ENCODE data around the gene TIAM2. TPM values are rescaled to one million over a fixed set of nuclear protein-coding genes. Genes with fewer than 3 reads are reported as not detected.
"Not testable (repeated sequence)": the region's sequence is repeated elsewhere in the genome, so short reads cannot be mapped to it uniquely, and the experiment has no call there.

The TIAM2 gene
- total RNA-seq, 2 experiments from 2014 or later = 4.4 to 5.3 TPM

- no peak for TF ChIP-seq CTCF (IDR thresholded peaks at IDR 0.05)
- POLR2A ChIA-PET = no interaction called here
- no peak overlapping the region for H3K27ac ChIP-seq (ENCODE audit: low read depth in 1 of 2, low read length in 2 of 2)
Measured at GRCh38 chr6:155014670-155015300, 19.7 kb downstream of the TIAM2 start.

DNA sequence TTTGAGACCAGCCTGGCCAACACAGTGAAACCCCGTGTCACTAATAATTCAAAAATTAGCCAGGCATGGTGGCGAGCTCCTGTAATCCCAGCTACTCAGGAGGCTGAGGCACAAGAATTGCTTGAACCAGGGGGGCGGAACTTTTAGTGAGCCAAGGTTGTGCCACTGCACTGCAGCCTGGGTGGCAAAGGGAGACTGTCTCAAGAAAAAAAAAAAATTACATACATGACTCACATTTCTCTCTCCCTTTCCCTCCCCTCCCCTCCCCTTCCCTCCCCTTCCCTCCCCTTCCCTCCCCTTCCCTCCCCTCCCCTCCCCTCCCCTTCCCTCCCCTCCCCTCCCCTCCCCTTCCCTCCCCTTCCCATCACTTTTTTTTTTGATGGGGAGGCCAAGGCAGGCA is 23.3 kb downstream of the TIAM2 start:
- POLR2A ChIA-PET; H3K27me3 ChIP-seq (ENCODE audit: control insufficient read depth in 1 of 2, insufficient read depth in 2 of 2, low read length in 2 of 2); H3K9me3 Mint-ChIP-seq; H3K27ac ChIP-seq (ENCODE audit: low read depth in 1 of 2, low read length in 2 of 2); H3K36me3 Mint-ChIP-seq (ENCODE audit: low read depth); H3K4me1 ChIP-seq (ENCODE audit: insufficient read depth, low read length); H3K36me3 ChIP-seq (ENCODE audit: insufficient read depth, low read length); ATAC-seq (ENCODE audit: poor library complexity); DNase-seq; H3K9me3 ChIP-seq (ENCODE audit: control insufficient read depth in 1 of 2, insufficient read depth in 1 of 2, low read length in 2 of 2); H3K4me3 Mint-ChIP-seq; H3K4me3 ChIP-seq (ENCODE audit: low read length); H3K27ac Mint-ChIP-seq; H3K27me3 Mint-ChIP-seq; H3K4me1 Mint-ChIP-seq (ENCODE audit: low read depth); CTCF ChIA-PET; intact Hi-C loops (cut with DNase I, micrococcal nuclease): not testable (repeated sequence)

More at GRCh38 chr6:155014670-155015300, 19.7 kb downstream of the TIAM2 start:
- no peak overlapping the region for H3K4me3 ChIP-seq (ENCODE audit: low read length)
- H3K36me3 ChIP-seq (ENCODE audit: insufficient read depth, low read length) = no peaks in the 10 kb centered on the region
- Mint-ChIP-seq H3K9me3 (no peaks in the 10 kb centered on the region), H3K27ac (no peak overlapping the region), H3K4me3 (no peak overlapping the region), H3K27me3 (no peaks in the 10 kb centered on the region), H3K36me3 (ENCODE audit: low read depth) (no peaks in the 10 kb centered on the region), H3K4me1 (ENCODE audit: low read depth) (no peaks in the 10 kb centered on the region)
- DNase-seq (no peak), ATAC-seq (ENCODE audit: poor library complexity) (no peak)
- H3K9me3 ChIP-seq (ENCODE audit: control insufficient read depth in 1 of 2, insufficient read depth in 1 of 2, low read length in 2 of 2) = no peaks in the 10 kb centered on the region
- CTCF ChIA-PET = no interaction called here
- H3K4me1 ChIP-seq (ENCODE audit: insufficient read depth, low read length) = no peaks in the 10 kb centered on the region
- no peaks in the 10 kb centered on the region for H3K27me3 ChIP-seq (ENCODE audit: control insufficient read depth in 1 of 2, insufficient read depth in 2 of 2, low read length in 2 of 2)
- intact Hi-C loops (cut with DNase I, micrococcal nuclease) = no loop called here

DNA sequence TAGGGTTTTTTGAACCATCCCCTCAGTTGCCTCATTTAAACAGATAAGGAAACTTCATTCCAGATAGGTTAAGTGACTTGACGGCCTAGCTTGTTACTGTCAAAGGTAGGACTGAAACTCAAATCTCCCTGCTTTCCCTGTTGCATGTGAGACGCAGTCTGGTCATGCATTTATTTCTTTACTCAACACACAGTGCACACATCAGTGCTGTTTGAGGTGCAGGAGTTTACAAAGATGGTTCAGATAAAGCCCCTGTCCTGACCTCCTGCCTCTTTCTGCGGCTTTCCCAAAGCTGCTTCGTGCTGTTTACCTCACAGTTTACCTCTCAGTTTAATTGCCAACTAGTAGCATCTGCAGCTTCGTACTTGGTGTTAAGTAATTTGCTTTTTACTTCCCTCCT is 26.6 kb downstream of the TIAM2 start:
- Histone ChIP-seq H3K27me3 (ENCODE audit: control insufficient read depth in 1 of 2, insufficient read depth in 2 of 2, low read length in 2 of 2) (no peaks in the 10 kb centered on the region), H3K4me3 (ENCODE audit: low read length) (no peak overlapping the region), H3K4me1 (ENCODE audit: insufficient read depth, low read length) (no peaks in the 10 kb centered on the region), H3K36me3 (ENCODE audit: insufficient read depth, low read length) (no peaks in the 10 kb centered on the region), H3K9me3 (ENCODE audit: control insufficient read depth in 1 of 2, insufficient read depth in 1 of 2, low read length in 2 of 2) (no peaks in the 10 kb centered on the region), H3K27ac (ENCODE audit: low read depth in 1 of 2, low read length in 2 of 2) (no peak overlapping the region)
- POLR2A ChIA-PET = no interaction called here
- Mint-ChIP-seq H3K36me3 (ENCODE audit: low read depth) (no peaks in the 10 kb centered on the region), H3K4me3 (no peak overlapping the region), H3K4me1 (ENCODE audit: low read depth) (no peaks in the 10 kb centered on the region), H3K27ac (no peak overlapping the region), H3K9me3 (no peaks in the 10 kb centered on the region), H3K27me3 (no peaks in the 10 kb centered on the region)
- no peak for TF ChIP-seq CTCF (IDR thresholded peaks at IDR 0.05)
- ATAC-seq (ENCODE audit: poor library complexity) = no peak
- CTCF ChIA-PET = interaction anchor here (0.6 kb wide), 1 partner anchor 48 kb away, joined by 4 read pairs; no protein-coding TSS in a partner anchor
- intact Hi-C loops (cut with DNase I, micrococcal nuclease) = no loop called here
- DNase-seq = no peak

DNA sequence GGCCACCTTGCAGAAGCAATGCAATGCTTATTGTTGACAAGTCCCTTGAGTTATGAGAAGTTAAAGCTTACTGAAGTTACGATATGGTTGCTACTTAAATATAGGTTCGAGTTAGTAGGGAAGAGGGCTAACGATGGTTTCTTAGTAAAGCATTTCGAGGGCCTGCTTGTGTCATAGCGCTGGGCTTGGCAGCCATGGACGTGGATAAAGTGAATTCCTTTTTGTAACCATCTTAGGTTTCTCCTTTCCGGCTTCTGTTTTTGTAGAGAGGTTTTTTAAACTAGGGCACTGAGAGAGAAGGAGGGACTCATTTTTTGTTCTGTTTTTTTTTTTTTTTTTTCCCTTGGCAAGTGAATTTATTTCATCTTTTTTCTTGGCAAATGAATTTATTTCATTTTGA is 27.6 kb downstream of the TIAM2 start:
- CTCF ChIA-PET = no interaction called here

More for the DNA sequence above, 27.6 kb downstream of the TIAM2 start:
- no peak overlapping the region for H3K4me3 Mint-ChIP-seq
- H3K27me3 ChIP-seq (ENCODE audit: control insufficient read depth in 1 of 2, insufficient read depth in 2 of 2, low read length in 2 of 2) = no peaks in the 10 kb centered on the region
- ATAC-seq (ENCODE audit: poor library complexity) = no peak
- H3K4me3 ChIP-seq (ENCODE audit: low read length) = no peak overlapping the region
- no peaks in the 10 kb centered on the region for H3K9me3 ChIP-seq (ENCODE audit: control insufficient read depth in 1 of 2, insufficient read depth in 1 of 2, low read length in 2 of 2)
- no peak overlapping the region for H3K27ac Mint-ChIP-seq
- no peaks in the 10 kb centered on the region for H3K4me1 Mint-ChIP-seq (ENCODE audit: low read depth)
- no peak for TF ChIP-seq CTCF (IDR thresholded peaks at IDR 0.05)
- no peak overlapping the region for H3K27ac ChIP-seq (ENCODE audit: low read depth in 1 of 2, low read length in 2 of 2)
- no peaks in the 10 kb centered on the region for H3K4me1 ChIP-seq (ENCODE audit: insufficient read depth, low read length)
- intact Hi-C loops (cut with DNase I, micrococcal nuclease) = no loop called here
- no peaks in the 10 kb centered on the region for H3K27me3 Mint-ChIP-seq
- POLR2A ChIA-PET = no interaction called here
- H3K36me3 Mint-ChIP-seq (ENCODE audit: low read depth) = no peaks in the 10 kb centered on the region
- H3K9me3 Mint-ChIP-seq = no peaks in the 10 kb centered on the region
- no peaks in the 10 kb centered on the region for H3K36me3 ChIP-seq (ENCODE audit: insufficient read depth, low read length)
- no peak for DNase-seq

All from CD4-positive, alpha-beta T cell (primary cell).